GM21529 (cell line): Measurements from ENCODE around the gene GRM7.

ENCODE experiments used
- ATAC-seq: cut with Tn5 transposase; IDR thresholded peaks from one replicate; pipeline ENCODE4 v1.9.1; 2021; ENCODE audit not compliant: unreplicated experiment

The GRM7 gene

DNA sequence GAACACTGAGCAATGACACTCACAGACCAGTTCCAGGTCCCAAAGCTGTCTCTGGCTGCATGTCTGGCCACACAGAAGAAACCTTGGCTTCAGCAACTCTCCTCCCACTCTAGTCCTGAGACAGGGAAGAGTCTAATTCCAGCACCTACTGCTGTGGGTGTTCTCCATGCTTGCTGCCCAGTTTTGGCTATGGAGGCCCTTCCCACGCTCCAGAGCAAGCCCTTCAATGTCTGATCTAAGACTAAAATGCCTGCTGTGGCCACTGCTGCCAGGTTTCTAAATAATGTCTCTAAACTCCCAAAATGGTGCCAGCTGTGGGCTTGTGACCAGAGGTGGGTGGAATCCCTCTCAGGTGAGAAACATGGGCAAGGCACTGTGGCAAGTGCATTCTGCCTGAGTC is 531.3 kb downstream of the GRM7 start:
- ATAC-seq: no peak

GRCh38 chr3:7393944-7394605 is 533.2 kb downstream of the GRM7 start:
- no peak for ATAC-seq

GRCh38 chr3:7396534-7396933 is 535.6 kb downstream of the GRM7 start:
- ATAC-seq: no peak

DNA sequence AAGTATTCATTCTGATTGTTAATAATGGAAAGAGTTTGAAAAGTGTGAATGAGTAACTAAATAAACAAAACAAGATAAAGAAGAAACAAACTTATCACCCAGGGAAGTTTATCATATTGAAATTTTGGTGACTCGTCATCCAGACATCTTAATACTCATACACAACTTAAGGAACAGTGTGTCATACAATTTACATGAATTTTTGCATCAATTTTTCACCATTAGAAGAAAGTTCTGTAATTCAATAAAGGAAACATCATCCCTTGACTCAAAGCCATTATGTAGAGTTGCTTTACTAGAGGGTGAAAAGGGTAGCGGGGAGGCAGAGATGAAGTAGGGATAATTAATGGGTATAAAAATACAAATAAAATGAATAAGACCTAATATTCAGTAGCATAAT is 536.2 kb downstream of the GRM7 start:
- ATAC-seq: no peak

GRCh38 chr3:7400360-7400759 is 539.4 kb downstream of the GRM7 start:
- ATAC-seq: no peak

DNA sequence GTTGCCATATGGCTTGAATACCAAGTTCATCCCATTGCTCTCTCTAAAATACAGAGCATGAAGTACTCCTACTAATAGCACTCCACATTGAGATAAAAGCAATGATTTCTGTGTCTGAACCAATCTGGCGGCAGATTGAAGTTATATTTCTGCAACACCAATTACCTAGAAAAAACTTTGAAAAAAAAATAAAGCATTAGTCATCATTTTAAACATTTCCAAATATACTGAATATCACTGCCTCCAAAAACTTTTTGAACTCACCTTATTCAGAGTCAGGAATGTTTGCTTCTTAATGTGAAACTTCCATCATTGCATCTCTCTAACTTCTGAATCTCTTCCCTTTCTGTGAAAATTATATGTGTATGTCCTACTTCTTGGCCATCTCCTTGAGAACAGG is 540.5 kb downstream of the GRM7 start:
- no peak for ATAC-seq

- no peak for ATAC-seq
Observed at GRCh38 chr3:7407107-7407506, 546.2 kb downstream of the GRM7 start.

DNA sequence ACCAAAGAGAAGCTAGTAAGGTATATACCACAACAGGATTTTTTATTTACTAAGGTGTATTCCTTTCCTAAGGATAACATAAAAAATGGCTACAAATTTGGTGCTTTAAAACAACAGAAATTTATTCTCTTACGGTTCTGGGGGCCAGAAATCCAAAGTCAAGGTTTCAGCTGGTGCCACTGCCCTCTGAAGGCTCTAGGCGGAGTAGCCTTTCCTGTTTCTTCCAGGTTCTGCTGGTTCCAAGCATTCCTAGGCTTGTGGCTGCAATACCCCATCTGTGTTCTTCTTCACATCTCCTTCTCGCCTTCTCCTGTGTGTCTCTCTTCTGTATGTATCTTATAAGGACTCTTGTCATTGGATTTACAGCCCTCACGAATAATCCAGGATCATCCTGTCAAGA is 549.9 kb downstream of the GRM7 start:
- ATAC-seq: no peak

DNA sequence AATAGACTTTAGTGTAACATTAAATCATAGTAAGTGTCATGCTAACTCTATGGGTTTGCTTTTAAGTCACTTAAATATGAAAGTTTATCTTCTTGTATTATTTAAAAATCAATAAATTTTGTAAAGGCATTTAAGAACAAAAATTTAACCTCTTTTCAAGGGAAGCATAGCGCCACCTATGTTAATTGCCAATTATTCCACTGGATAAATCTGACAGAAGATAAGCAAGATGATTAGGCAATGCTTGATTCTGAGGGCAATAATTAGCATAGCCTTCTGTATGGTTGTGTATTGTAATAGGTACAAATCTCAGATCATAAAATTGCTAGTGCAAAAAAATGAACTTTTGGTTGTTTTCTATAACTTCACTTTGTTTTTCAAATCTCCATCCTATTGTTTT is 560.1 kb downstream of the GRM7 start:
- ATAC-seq: no peak

DNA sequence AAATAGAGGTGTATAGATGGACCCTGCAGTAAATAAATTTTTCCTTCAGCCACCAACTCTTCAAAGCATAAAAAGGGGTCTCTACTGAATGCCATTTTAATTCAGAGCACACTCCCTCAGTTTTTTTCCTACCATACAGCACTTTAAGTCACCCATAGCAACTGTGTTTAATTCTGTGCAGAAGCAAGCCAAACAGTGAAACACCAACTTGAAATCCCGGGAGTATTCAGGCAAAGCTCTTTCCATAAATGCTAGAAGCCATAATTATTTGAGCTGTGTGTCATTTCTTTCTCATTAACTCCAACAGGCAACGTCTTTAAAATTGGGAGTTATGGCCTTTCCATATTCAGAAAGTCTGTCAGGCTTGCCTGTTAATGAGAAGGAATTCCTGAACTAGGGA is 562.1 kb downstream of the GRM7 start:
- ATAC-seq: no peak

GRCh38 chr3:7423995-7424394 is 563.1 kb downstream of the GRM7 start:
- no peak for ATAC-seq

- ATAC-seq: no peak
Observed at GRCh38 chr3:7428206-7428718, 567.3 kb downstream of the GRM7 start.

DNA sequence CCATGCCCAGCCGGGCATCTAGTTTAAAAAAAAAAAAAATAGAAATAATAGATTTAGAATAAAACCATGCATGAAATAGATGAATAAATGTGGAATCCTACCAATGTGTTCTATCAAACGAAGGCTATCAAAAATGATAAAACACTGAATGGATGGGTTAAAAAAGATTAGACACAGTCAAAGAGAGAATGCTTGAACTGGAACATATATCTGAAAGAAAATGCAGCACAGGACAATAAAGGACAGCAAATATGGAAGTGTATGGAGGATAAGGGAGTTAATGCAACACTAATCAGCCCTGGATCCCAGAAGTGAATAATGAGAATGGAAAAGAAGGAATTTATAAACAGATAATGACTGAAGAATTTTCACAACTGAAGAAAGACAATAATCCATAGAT is 571.7 kb downstream of the GRM7 start:
- no peak for ATAC-seq

DNA sequence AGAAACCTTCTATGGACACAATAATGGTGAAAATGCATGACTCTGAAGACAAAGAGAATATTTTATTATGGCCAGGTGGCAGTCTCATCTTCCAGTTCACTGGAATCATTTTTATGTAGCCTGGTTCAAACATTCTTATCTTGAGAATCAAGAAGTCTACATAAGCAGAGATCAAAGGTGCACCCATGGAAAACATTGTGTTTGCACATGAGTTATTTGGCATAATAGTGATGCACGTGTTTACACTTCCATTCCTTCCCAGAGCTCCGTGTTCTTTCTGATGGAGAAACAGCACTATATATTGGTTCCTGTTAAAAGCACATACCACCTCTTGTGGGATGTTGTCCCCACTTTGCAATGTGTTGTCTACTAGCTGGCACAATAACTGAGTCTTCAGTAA is 572.2 kb downstream of the GRM7 start:
- no peak for ATAC-seq

- no peak for ATAC-seq
Observed at GRCh38 chr3:7436542-7436941, 575.6 kb downstream of the GRM7 start.

GRCh38 chr3:7437231-7437630 is 576.3 kb downstream of the GRM7 start:
- ATAC-seq: no peak

DNA sequence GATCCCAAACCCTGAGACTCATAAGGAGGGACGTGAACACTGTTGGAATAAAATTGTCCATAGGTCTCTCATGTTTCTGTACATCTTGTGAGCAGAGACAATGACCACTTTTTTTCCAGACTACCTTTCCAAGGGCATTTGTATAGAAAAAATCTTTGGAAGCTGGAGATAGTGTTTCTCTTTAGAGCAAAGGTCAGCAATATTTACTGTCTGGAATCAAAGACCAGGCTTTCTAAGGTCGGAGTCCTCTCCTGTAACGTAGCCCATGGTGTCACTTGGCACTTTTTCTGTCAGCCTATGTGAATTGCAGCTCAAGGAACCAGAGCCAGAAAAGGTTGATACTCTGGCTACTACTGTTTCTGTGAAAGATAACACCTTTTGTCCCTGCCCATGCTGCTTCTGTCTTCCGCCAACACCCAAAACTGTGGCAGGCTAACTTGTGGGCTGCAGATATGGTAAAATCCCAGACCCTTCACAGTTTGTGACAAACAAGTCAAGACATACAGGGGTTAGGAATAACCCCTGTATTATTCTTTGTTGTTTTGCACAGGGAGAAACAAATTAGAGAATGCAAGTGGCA is 578.3 kb downstream of the GRM7 start:
- no peak for ATAC-seq

DNA sequence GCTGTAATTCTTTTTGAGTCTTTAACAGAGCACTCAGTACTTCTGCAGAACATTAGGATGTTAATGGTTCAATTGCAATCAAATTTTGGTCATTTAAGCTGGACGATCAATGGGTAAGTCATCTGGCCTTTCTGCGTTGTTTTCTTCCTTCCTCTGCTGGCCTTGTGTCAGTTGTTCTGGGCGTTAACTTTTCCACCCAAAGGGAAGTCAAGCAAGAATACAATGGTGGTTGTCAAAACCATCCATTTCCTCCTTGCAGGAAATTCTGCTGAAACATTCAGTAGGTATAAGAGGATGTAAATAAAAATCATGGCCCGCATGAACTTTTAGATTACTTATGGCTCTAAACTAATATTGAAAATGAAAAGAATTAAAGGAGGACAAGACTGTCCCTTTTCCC is 584.0 kb downstream of the GRM7 start:
- no peak for ATAC-seq

DNA sequence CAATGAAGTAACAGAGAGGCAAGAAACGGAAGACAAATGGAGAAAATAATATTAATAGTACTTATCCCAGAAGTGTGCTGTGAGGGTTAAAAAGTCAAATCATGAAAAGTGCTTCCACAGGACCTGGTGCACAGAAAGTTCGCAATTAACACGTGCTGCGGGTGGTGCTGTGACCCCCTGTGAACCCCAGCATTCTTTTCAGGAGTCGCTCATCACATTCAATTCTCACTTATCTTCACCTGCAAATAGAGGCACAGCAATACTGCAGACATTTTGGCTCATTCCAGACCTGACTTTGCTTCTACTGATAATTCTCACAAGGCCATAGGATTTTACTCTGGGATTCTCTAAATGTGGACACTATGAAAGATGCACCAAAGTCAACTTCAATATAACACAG is 584.4 kb downstream of the GRM7 start:
- ATAC-seq: no peak

- ATAC-seq: peak; percentile 99
Observed at GRCh38 chr3:7447197-7447769, 586.4 kb downstream of the GRM7 start.

GRCh38 chr3:7456386-7456785 is 595.5 kb downstream of the GRM7 start:
- ATAC-seq: no peak

- ATAC-seq: no peak
Observed at GRCh38 chr3:7461202-7461825, 600.4 kb downstream of the GRM7 start.
